HepG2 (cell line): ENCODE results near the gene APOC3. TPM values are rescaled to one million over a fixed set of nuclear protein-coding genes. Genes with fewer than 3 reads are reported as not detected.

Experiments
- ATF7-NPFF ChIP-seq: sonication (generic); formaldehyde crosslinking; IDR thresholded peaks from 2 replicates; pipeline ENCODE4 v1.8.1; 2023; ENCODE audit warnings: mild to moderate bottlenecking, low read depth, missing genetic modification reagents, moderate library complexity
- HOXA5 ChIP-seq: sonication (generic); formaldehyde crosslinking; IDR thresholded peaks from 2 replicates; pipeline ENCODE4 v1.4.0; 2020; ENCODE audit warnings: missing genetic modification reagents
- NFYB ChIP-seq: sonication (generic); formaldehyde crosslinking; IDR thresholded peaks from 2 replicates; pipeline ENCODE4 v1.4.0; 2020; ENCODE audit warnings: missing genetic modification reagents
- POLR2A ChIP-seq, 2 experiments: IDR thresholded peaks; 2 replicates each; pipeline ENCODE4 v1.6.1; 2011; ENCODE audit warnings: low read depth in 2 of 2, low read length in 2 of 2, mild to moderate bottlenecking in 1 of 2, moderate library complexity in 1 of 2; ENCODE audit not compliant: insufficient read depth in 1 of 2
- RAD51 ChIP-seq: fragments of 450-650 bp; IDR thresholded peaks from 2 replicates; pipeline ENCODE4 v1.6.1; 2016; ENCODE audit warnings: borderline replicate concordance
- RBFOX2 ChIP-seq: fragments of 200-400 bp; formaldehyde crosslinking; IDR thresholded peaks from 2 replicates; pipeline ENCODE4 v1.6.1; 2017; ENCODE audit warnings: low read depth, mild to moderate bottlenecking, low read length
- ZNF431 ChIP-seq: sonication (generic); formaldehyde crosslinking; IDR thresholded peaks from 2 replicates; pipeline ENCODE4 v1.9.0; 2022; ENCODE audit warnings: missing genetic modification reagents, low read depth, mild to moderate bottlenecking, borderline replicate concordance
- ZNF670 ChIP-seq: sonication (generic); formaldehyde crosslinking; IDR thresholded peaks from 2 replicates; pipeline ENCODE4 v1.8.0; 2022; ENCODE audit warnings: mild to moderate bottlenecking, missing genetic modification reagents, borderline replicate concordance
- ZNF781 ChIP-seq: sonication (generic); formaldehyde crosslinking; IDR thresholded peaks from 2 replicates; pipeline ENCODE4 v1.5.1; 2020; ENCODE audit warnings: borderline replicate concordance, mild to moderate bottlenecking, missing genetic modification reagents; ENCODE audit errors: not compliant biosample characterization
- polyA plus RNA-seq, 8 experiments: library from polyadenylated mRNA; depleted of rRNA in 3 of 8; stranded (reverse) in 7 of 8; unstranded in 1 of 8; fragments of >200 nt; fragmentation: Illumina TruSeq in 4 of 8; extraction: Trizol in 4 of 8; gene quantifications; 2 replicates each; pipeline versions ENCODE4 v1.2.1 to v1.2.3, GENCODE V29; 2011 to 2016; ENCODE audit warnings: low read depth in 4 of 8, missing spikeins in 1 of 8, mixed read lengths in 1 of 8; ENCODE audit not compliant: insufficient read depth in 1 of 8
- total RNA-seq, 5 experiments: library from RNA; depleted of rRNA; stranded (reverse); fragments of >200 nt; fragmentation: Illumina TruSeq; extraction: Trizol; gene quantifications; 2 replicates each; pipeline ENCODE4 v1.2.3, GENCODE V29; 2016; ENCODE audit warnings: low read depth in 1 of 5
- TF ChIP-seq, protein P1 (sequence below): sonication (generic); formaldehyde crosslinking; IDR thresholded peaks from 2 replicates; pipeline ENCODE4 v1.8.1; 2023; ENCODE audit warnings: missing genetic modification reagents, inconsistent platforms, borderline replicate concordance
- TF ChIP-seq, protein P2 (sequence below): sonication (generic); formaldehyde crosslinking; conservative IDR thresholded peaks from 2 replicates; pipeline ENCODE4 v1.8.0; 2022; ENCODE audit warnings: mild to moderate bottlenecking, moderate library complexity, missing genetic modification reagents
- TF ChIP-seq, protein P3 (sequence below): sonication (generic); formaldehyde crosslinking; IDR thresholded peaks from 2 replicates; pipeline ENCODE4 v1.4.0; 2020; ENCODE audit warnings: missing genetic modification reagents, mild to moderate bottlenecking, borderline replicate concordance
- TF ChIP-seq, protein P4 (sequence below): IDR thresholded peaks from 2 replicates; pipeline ENCODE4 v1.6.1; 2016; ENCODE audit warnings: missing genetic modification reagents, missing compliant biosample characterization

Gene APOC3
- total and polyA plus RNA-seq, 2 of the 13 experiments (the other 11 are each of a cell fraction or from before 2014, with no cell fraction given) = 314 to 687 TPM

DNA sequence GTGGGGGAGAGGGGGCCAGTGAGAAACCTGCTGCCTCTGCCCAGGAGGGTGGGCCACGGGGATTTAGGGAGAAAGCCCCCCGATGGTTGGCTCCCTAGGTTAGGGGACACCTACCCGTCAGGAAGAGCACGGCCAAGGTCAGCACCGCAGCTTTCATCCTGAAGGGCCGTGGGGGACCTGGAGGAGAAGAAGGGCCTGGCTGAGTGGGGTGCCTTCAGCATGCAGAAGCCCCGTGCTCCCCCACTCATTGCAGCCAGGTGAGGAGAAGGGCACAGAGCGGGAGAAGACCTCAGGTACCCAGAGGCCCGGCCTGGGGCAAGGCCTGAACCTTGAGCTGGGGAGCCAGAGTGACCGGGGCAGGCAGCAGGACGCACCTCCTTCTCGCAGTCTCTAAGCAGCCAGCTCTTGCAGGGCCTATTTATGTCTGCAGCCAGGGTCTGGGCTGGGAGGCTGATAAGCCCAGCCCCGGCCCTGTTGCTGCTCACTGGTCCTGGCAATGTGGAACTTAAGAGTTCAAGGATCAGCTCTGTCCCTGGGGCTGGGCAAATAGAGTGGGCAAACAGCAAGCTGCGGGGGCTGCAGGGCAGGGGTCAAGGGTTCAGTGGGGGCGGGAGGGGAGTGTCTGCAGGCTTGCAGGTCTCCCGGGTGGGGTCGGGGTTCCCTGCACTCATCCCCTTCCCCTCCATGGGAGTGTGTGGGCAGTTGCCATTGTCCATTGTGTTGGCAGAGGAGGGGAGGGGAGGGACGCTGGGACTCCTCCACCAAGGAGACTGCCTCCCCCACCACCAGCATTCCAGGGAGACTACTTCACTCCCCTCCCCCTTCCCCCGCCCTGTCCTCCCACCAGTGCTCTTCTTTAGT lies 7.8 kb downstream of the APOC3 start, which contains the start of gene APOA1 (continued):
- TF ChIP-seq, protein P1, sequence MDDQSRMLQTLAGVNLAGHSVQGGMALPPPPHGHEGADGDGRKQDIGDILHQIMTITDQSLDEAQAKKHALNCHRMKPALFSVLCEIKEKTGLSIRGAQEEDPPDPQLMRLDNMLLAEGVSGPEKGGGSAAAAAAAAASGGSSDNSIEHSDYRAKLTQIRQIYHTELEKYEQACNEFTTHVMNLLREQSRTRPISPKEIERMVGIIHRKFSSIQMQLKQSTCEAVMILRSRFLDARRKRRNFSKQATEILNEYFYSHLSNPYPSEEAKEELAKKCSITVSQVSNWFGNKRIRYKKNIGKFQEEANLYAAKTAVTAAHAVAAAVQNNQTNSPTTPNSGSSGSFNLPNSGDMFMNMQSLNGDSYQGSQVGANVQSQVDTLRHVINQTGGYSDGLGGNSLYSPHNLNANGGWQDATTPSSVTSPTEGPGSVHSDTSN = 0 out of 2 replicates have a peak, but pooled peaks have one; percentile 21
- TF ChIP-seq ZNF431 (CRISPR knock-in tag) (peak; percentile 81; the same call in 1 of the 2 replicates), HOXA5 (CRISPR knock-in tag) (peak; percentile 73; the same call in 1 of the 2 replicates), POLR2A (IDR thresholded peaks at IDR 0.05; ENCODE audit: insufficient read depth in 1 of 2, low read depth in 2 of 2, low read length in 2 of 2) (peak in 1 of 2 experiments; percentile 100; a peak in 2 of 4 replicates), ZNF670 (CRISPR knock-in tag) (no peak), RBFOX2 (peak; percentile 99), RAD51 (no peak), ATF7-NPFF (CRISPR knock-in tag) (peak; percentile 93), ZNF781 (CRISPR knock-in tag) (peak; percentile 78), NFYB (CRISPR knock-in tag) (peak; percentile 58)
- TF ChIP-seq, protein P2, sequence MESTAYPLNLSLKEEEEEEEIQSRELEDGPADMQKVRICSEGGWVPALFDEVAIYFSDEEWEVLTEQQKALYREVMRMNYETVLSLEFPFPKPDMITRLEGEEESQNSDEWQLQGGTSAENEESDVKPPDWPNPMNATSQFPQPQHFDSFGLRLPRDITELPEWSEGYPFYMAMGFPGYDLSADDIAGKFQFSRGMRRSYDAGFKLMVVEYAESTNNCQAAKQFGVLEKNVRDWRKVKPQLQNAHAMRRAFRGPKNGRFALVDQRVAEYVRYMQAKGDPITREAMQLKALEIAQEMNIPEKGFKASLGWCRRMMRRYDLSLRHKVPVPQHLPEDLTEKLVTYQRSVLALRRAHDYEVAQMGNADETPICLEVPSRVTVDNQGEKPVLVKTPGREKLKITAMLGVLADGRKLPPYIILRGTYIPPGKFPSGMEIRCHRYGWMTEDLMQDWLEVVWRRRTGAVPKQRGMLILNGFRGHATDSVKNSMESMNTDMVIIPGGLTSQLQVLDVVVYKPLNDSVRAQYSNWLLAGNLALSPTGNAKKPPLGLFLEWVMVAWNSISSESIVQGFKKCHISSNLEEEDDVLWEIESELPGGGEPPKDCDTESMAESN = peak; percentile 65
- TF ChIP-seq, protein P3, sequence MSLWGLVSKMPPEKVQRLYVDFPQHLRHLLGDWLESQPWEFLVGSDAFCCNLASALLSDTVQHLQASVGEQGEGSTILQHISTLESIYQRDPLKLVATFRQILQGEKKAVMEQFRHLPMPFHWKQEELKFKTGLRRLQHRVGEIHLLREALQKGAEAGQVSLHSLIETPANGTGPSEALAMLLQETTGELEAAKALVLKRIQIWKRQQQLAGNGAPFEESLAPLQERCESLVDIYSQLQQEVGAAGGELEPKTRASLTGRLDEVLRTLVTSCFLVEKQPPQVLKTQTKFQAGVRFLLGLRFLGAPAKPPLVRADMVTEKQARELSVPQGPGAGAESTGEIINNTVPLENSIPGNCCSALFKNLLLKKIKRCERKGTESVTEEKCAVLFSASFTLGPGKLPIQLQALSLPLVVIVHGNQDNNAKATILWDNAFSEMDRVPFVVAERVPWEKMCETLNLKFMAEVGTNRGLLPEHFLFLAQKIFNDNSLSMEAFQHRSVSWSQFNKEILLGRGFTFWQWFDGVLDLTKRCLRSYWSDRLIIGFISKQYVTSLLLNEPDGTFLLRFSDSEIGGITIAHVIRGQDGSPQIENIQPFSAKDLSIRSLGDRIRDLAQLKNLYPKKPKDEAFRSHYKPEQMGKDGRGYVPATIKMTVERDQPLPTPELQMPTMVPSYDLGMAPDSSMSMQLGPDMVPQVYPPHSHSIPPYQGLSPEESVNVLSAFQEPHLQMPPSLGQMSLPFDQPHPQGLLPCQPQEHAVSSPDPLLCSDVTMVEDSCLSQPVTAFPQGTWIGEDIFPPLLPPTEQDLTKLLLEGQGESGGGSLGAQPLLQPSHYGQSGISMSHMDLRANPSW (CRISPR knock-in tag) = peak; percentile 77
- TF ChIP-seq, protein P4, sequence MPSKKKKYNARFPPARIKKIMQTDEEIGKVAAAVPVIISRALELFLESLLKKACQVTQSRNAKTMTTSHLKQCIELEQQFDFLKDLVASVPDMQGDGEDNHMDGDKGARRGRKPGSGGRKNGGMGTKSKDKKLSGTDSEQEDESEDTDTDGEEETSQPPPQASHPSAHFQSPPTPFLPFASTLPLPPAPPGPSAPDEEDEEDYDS (CRISPR knock-in tag) = peak; percentile 99
